PC-3 (cell line): ENCODE results near the gene CAB39L.

Source experiments
- CTCF ChIP-seq: fragments of 300-600 bp; sonication (generic); conservative IDR thresholded peaks from 2 replicates; pipeline ENCODE4 v1.5.1; 2017; ENCODE audit warnings: antibody characterized with exemption, low read depth, mild to moderate bottlenecking, low read length
- EZH2phosphoT487 ChIP-seq: fragments of 300-600 bp; sonication (generic); IDR thresholded peaks from 2 replicates; pipeline ENCODE4 v1.6.1; 2018; ENCODE audit warnings: mild to moderate bottlenecking, antibody characterized with exemption, low read length, borderline replicate concordance

DNA sequence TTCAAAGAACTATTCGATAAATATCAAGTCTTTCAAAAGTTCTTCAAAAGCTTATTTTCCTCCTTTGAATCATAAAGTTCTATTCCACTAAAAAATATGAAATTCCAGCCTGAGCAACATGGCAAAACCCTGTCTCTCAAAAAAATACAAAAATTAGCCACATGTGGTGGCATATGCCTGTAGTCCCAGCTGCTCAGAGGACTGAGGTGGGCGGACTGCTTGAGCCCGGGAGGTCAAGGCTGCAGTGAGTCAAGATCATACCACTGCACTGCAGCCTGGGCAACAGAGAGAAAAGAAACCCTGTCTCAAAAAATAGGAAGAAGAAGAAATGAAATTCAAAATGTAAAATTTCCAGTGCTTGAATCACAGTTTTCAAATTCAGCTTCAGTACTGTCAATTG lies 24.6 kb downstream of the CAB39L start:
- no peak for TF ChIP-seq CTCF
- TF ChIP-seq EZH2phosphoT487 = no peak
